ENCODE measurements around the gene GABBR2.

GRCh38 chr9:98339987-98340800 is 368.5 kb downstream of the GABBR2 start:
- TF ChIP-seq POLR2A (IDR thresholded peaks at IDR 0.05; ENCODE audit: low read depth) (no peak), CTCF (IDR thresholded peaks at IDR 0.05) (no peak), EP300 (IDR thresholded peaks at IDR 0.05) (no peak)
